Tibial artery (tissue), 4 donors: Measurements from ENCODE around the gene PIK3CD.

Experiments
- DNase-seq, 2 donors: peaks; one replicate each; pipeline ENCODE4 v3.0.0-alpha.2; 2019
- H3K27ac ChIP-seq, 2 donors: fragments of 200-600 bp; sonication (generic) in 1 of 2; 1 replicate in 1 of 2; 2 replicates in 1 of 2; pipeline ENCODE4 v1.5.1; 2018 to 2019; ENCODE audit warnings: mild to moderate bottlenecking in 1 of 2
- H3K27me3 ChIP-seq, 2 donors: fragments of 200-600 bp; sonication (generic) in 1 of 2; one replicate each; pipeline versions ENCODE4 v1.5.1 to v1.6.0; 2016 to 2019
- H3K36me3 ChIP-seq, 3 donors: fragments of 200-600 bp; sonication (generic) in 2 of 3; one replicate each; pipeline ENCODE4 v1.5.1; 2016 to 2019; ENCODE audit warnings: mild to moderate bottlenecking in 2 of 3
- H3K4me1 ChIP-seq, 4 donors: fragments of 200-600 bp; sonication (generic) in 2 of 4; 1 replicate in 3 of 4; 2 replicates in 1 of 4; pipeline ENCODE4 v1.5.1; 2016 to 2019
- H3K4me3 ChIP-seq, 2 donors: fragments of 200-600 bp; sonication (generic) in 1 of 2; 1 replicate in 1 of 2; 2 replicates in 1 of 2; pipeline ENCODE4 v1.5.1; 2018 to 2019; ENCODE audit warnings: mild to moderate bottlenecking in 2 of 2
- H3K9me3 ChIP-seq, 3 donors: fragments of 200-600 bp; sonication (generic) in 1 of 3; one replicate each; pipeline ENCODE4 v1.5.1; 2016 to 2019
- CTCF ChIP-seq, 2 experiments: fragments of 200-600 bp in 1 of 2; fragments of 450-650 bp in 1 of 2; IDR thresholded peaks; one replicate each; pipeline ENCODE4 v1.5.1; 2017 to 2019; ENCODE audit warnings: antibody characterized with exemption in 2 of 2, mild to moderate bottlenecking in 1 of 2, moderate library complexity in 1 of 2
- intact Hi-C: fragments of 100-400 bp; cut with DNase I; formaldehyde crosslinking; loops from one replicate; pipeline ENCODE4 v1.15.0; 2023; ENCODE audit warnings: low total_unique reads

The PIK3CD gene

GRCh38 chr1:9604836-9605235 lies 46.7 kb upstream of the PIK3CD start:
- Histone ChIP-seq H3K27ac (no peak overlapping the region), H3K4me1 (peaks cover 0 to 2% (median 0%) of the 10 kb centered on the region in 4 donors), H3K9me3 (no peaks in the 10 kb centered on the region), H3K27me3 (no peaks in the 10 kb centered on the region), H3K4me3 (no peak overlapping the region), H3K36me3 (peaks cover 14 to 91% (median 42%) of the 10 kb centered on the region in 3 donors)
- no peak for TF ChIP-seq CTCF (IDR thresholded peaks at IDR 0.05)
- intact Hi-C loops, result no loop called here
- no peak for DNase-seq

- H3K36me3 ChIP-seq, result peaks cover 12 to 91% (median 44%) of the 10 kb centered on the region in 3 donors
- no peak for TF ChIP-seq CTCF (IDR thresholded peaks at IDR 0.05)
- intact Hi-C loops, result no loop called here
Observed at GRCh38 chr1:9605946-9606455, 45.5 kb upstream of the PIK3CD start.

GRCh38 chr1:9606458-9606857 lies 45.1 kb upstream of the PIK3CD start:
- Histone ChIP-seq H3K9me3 (no peaks in the 10 kb centered on the region), H3K27ac (no peak overlapping the region), H3K4me3 (no peak overlapping the region), H3K4me1 (peaks cover 0 to 2% (median 0%) of the 10 kb centered on the region in 4 donors), H3K27me3 (no peaks in the 10 kb centered on the region), H3K36me3 (peaks cover 8 to 91% (median 44%) of the 10 kb centered on the region in 3 donors)
- intact Hi-C loops, result no loop called here
- DNase-seq, result no peak
- no peak for TF ChIP-seq CTCF (IDR thresholded peaks at IDR 0.05)

More at GRCh38 chr1:9605946-9606455, 45.5 kb upstream of the PIK3CD start:
- Histone ChIP-seq H3K9me3 (no peaks in the 10 kb centered on the region), H3K4me1 (peaks cover 0 to 2% (median 0%) of the 10 kb centered on the region in 4 donors), H3K27ac (no peak overlapping the region), H3K27me3 (no peaks in the 10 kb centered on the region), H3K4me3 (no peak overlapping the region)
- DNase-seq, result no peak

- no peak for DNase-seq
- H3K4me1 ChIP-seq, result peaks cover 0 to 2% (median 0%) of the 10 kb centered on the region in 4 donors
- H3K27ac ChIP-seq, result no peak overlapping the region
- no peak overlapping the region for H3K4me3 ChIP-seq
- no peaks in the 10 kb centered on the region for H3K9me3 ChIP-seq
- H3K27me3 ChIP-seq, result no peaks in the 10 kb centered on the region
- no peak for TF ChIP-seq CTCF (IDR thresholded peaks at IDR 0.05)
- intact Hi-C loops, result no loop called here
- peaks cover 5 to 91% (median 44%) of the 10 kb centered on the region in 3 donors for H3K36me3 ChIP-seq
Observed at GRCh38 chr1:9606948-9607347, 44.6 kb upstream of the PIK3CD start.

GRCh38 chr1:9607352-9607751 lies 44.2 kb upstream of the PIK3CD start:
- peaks cover 0 to 2% (median 0%) of the 10 kb centered on the region in 4 donors for H3K4me1 ChIP-seq
- no peak for TF ChIP-seq CTCF (IDR thresholded peaks at IDR 0.05)
- DNase-seq, result no peak
- intact Hi-C loops, result no loop called here
- no peaks in the 10 kb centered on the region for H3K27me3 ChIP-seq
- no peaks in the 10 kb centered on the region for H3K9me3 ChIP-seq
- no peak overlapping the region for H3K4me3 ChIP-seq
- H3K36me3 ChIP-seq, result peaks cover 5 to 91% (median 40%) of the 10 kb centered on the region in 3 donors
- no peak overlapping the region for H3K27ac ChIP-seq

GRCh38 chr1:9609998-9610397 lies 41.5 kb upstream of the PIK3CD start:
- intact Hi-C loops, result no loop called here
- no peak for DNase-seq

More at GRCh38 chr1:9609998-9610397, 41.5 kb upstream of the PIK3CD start:
- H3K27me3 ChIP-seq, result no peaks in the 10 kb centered on the region
- H3K4me3 ChIP-seq, result no peak overlapping the region
- H3K9me3 ChIP-seq, result no peaks in the 10 kb centered on the region
- no peak for TF ChIP-seq CTCF (IDR thresholded peaks at IDR 0.05)
- H3K27ac ChIP-seq, result no peak overlapping the region
- H3K4me1 ChIP-seq, result peaks cover 0 to 2% (median 0%) of the 10 kb centered on the region in 4 donors
- peaks cover 8 to 82% (median 44%) of the 10 kb centered on the region in 3 donors for H3K36me3 ChIP-seq
